Brain pericyte (primary cell): ENCODE results near the gene PIPOX.
"Not testable (repeated sequence)": the region's sequence is repeated elsewhere in the genome, so short reads cannot be mapped to it uniquely, and the experiment has no call there.

ENCODE experiments used
- DNase-seq: peaks from one replicate; pipeline ENCODE4 v3.0.0-alpha.2; 2012; ENCODE audit warnings: low read depth, low spot score

The PIPOX gene

GRCh38 chr17:29076087-29076486, 33.1 kb downstream of the PIPOX start:
- no peak for DNase-seq

GRCh38 chr17:29076722-29077121, 33.8 kb downstream of the PIPOX start:
- DNase-seq: no peak

- DNase-seq: no peak
These were observed 34.4 kb downstream of the PIPOX start for GRCh38 chr17:29077320-29077719.

GRCh38 chr17:29078183-29079045, 35.5 kb downstream of the PIPOX start:
- no peak for DNase-seq

- DNase-seq: no peak
These were observed 36.5 kb downstream of the PIPOX start for GRCh38 chr17:29079433-29079832.

GRCh38 chr17:29079887-29080286, 36.9 kb downstream of the PIPOX start:
- DNase-seq: no peak

- no peak for DNase-seq
These were observed 37.4 kb downstream of the PIPOX start for GRCh38 chr17:29080323-29080722.

GRCh38 chr17:29080965-29081364, 38.0 kb downstream of the PIPOX start:
- DNase-seq: no peak

- DNase-seq: peak; percentile 53
These were observed 41.7 kb downstream of the PIPOX start for GRCh38 chr17:29084541-29085146.

- no peak for DNase-seq
These were observed 42.3 kb downstream of the PIPOX start for GRCh38 chr17:29085223-29085622.

GRCh38 chr17:29086628-29087332, 43.8 kb downstream of the PIPOX start:
- no peak for DNase-seq

- DNase-seq: not testable (repeated sequence)
These were observed 45.8 kb downstream of the PIPOX start for GRCh38 chr17:29088782-29089181.

- no peak for DNase-seq
These were observed 46.7 kb downstream of the PIPOX start for GRCh38 chr17:29089601-29090044.

- DNase-seq: no peak
These were observed 47.2 kb downstream of the PIPOX start for GRCh38 chr17:29090108-29090507.

GRCh38 chr17:29090750-29091605, 48.0 kb downstream of the PIPOX start:
- DNase-seq: no peak

- DNase-seq: no peak
These were observed 48.8 kb downstream of the PIPOX start for GRCh38 chr17:29091606-29092289.

GRCh38 chr17:29093090-29093871, 50.3 kb downstream of the PIPOX start:
- no peak for DNase-seq

- DNase-seq: no peak
These were observed 51.3 kb downstream of the PIPOX start for GRCh38 chr17:29094101-29094708.

GRCh38 chr17:29095439-29095838, 52.5 kb downstream of the PIPOX start:
- DNase-seq: no peak

GRCh38 chr17:29096094-29096493, 53.2 kb downstream of the PIPOX start:
- DNase-seq: no peak
